ENCODE data around the gene BLNK. TPM values are rescaled to one million over a fixed set of nuclear protein-coding genes. Genes with fewer than 3 reads are reported as not detected.
"Not testable (repeated sequence)": the region's sequence is repeated elsewhere in the genome, so short reads cannot be mapped to it uniquely, and the experiment has no call there.

BLNK gene
- total RNA-seq: not detected

- Mint-ChIP-seq H3K27ac (no peak within 1 kb of the TSS), H3K4me3 (no peak within 1 kb of the TSS), H3K4me1 (ENCODE audit: low read depth) (no peaks in the 10 kb centered on the region), H3K27me3 (ENCODE audit: low read depth) (peaks cover 17% of the 10 kb centered on the region), H3K36me3 (ENCODE audit: low read depth) (no peaks in the 10 kb centered on the region), H3K9me3 (ENCODE audit: insufficient read depth) (no peaks in the 10 kb centered on the region)
- ATAC-seq (no peak), DNase-seq (no peak)
- CTCF ChIA-PET: no interaction called here
- POLR2A ChIA-PET: no interaction called here
Observed at GRCh38 chr10:96271016-96271815, at the start of gene BLNK. Gene BLNK, minus strand, starts transcription at chr10:96271569. Its CDS starts 171 bp downstream, at chr10:96271398.

GRCh38 chr10:96319754-96320474, 48.5 kb upstream of the BLNK start:
- Mint-ChIP-seq H3K27me3 (ENCODE audit: low read depth) (peaks cover 14% of the 10 kb centered on the region), H3K27ac (no peak overlapping the region)
- no peak for ATAC-seq

GRCh38 chr10:96317067-96317833, 45.9 kb upstream of the BLNK start:
- DNase-seq (no peak), ATAC-seq (no peak)
- POLR2A ChIA-PET: no interaction called here
- H3K36me3 Mint-ChIP-seq (ENCODE audit: low read depth): no peaks in the 10 kb centered on the region
- H3K9me3 Mint-ChIP-seq (ENCODE audit: insufficient read depth): no peaks in the 10 kb centered on the region
- H3K4me1 Mint-ChIP-seq (ENCODE audit: low read depth): no peaks in the 10 kb centered on the region
- H3K27ac Mint-ChIP-seq: no peak overlapping the region
- H3K4me3 Mint-ChIP-seq: no peak overlapping the region
- CTCF ChIA-PET: interaction anchor here (0.8 to 2.4 kb wide), 7 partner anchors 17 to 300 kb away, joined by 3 to 11 read pairs (median 4); no protein-coding TSS in a partner anchor
- H3K27me3 Mint-ChIP-seq (ENCODE audit: low read depth): peaks cover 11% of the 10 kb centered on the region

More at GRCh38 chr10:96319754-96320474, 48.5 kb upstream of the BLNK start:
- DNase-seq: no peak
- H3K9me3 Mint-ChIP-seq (ENCODE audit: insufficient read depth): no peaks in the 10 kb centered on the region
- H3K4me3 Mint-ChIP-seq: no peak overlapping the region
- no peaks in the 10 kb centered on the region for H3K4me1 Mint-ChIP-seq (ENCODE audit: low read depth)
- ChIA-PET CTCF (interaction anchor here (0.6 to 2.1 kb wide), 3 partner anchors 19 to 90 kb away, joined by 3 to 6 read pairs (median 3); no protein-coding TSS in a partner anchor), POLR2A (no interaction called here)
- H3K36me3 Mint-ChIP-seq (ENCODE audit: low read depth): no peaks in the 10 kb centered on the region

GRCh38 chr10:96313344-96313743, 42.0 kb upstream of the BLNK start:
- CTCF ChIA-PET: interaction anchor here (1.4 kb wide), 1 partner anchor 9 kb away, joined by 5 read pairs; no protein-coding TSS in a partner anchor
- DNase-seq (no peak), ATAC-seq (no peak)
- no peak overlapping the region for H3K4me3 Mint-ChIP-seq
- H3K9me3 Mint-ChIP-seq (ENCODE audit: insufficient read depth): no peaks in the 10 kb centered on the region
- H3K27ac Mint-ChIP-seq: no peak overlapping the region
- POLR2A ChIA-PET: no interaction called here
- no peaks in the 10 kb centered on the region for H3K36me3 Mint-ChIP-seq (ENCODE audit: low read depth)
- peaks cover 9% of the 10 kb centered on the region for H3K27me3 Mint-ChIP-seq (ENCODE audit: low read depth)
- H3K4me1 Mint-ChIP-seq (ENCODE audit: low read depth): no peaks in the 10 kb centered on the region

- Mint-ChIP-seq H3K27me3 (ENCODE audit: low read depth) (peaks cover 12% of the 10 kb centered on the region), H3K4me1 (ENCODE audit: low read depth) (peaks cover 2% of the 10 kb centered on the region)
Observed at GRCh38 chr10:96311180-96311715, 39.9 kb upstream of the BLNK start.

GRCh38 chr10:96310321-96310669, 38.9 kb upstream of the BLNK start:
- H3K36me3 Mint-ChIP-seq (ENCODE audit: low read depth): no peaks in the 10 kb centered on the region
- no peaks in the 10 kb centered on the region for H3K9me3 Mint-ChIP-seq (ENCODE audit: insufficient read depth)
- ATAC-seq (no peak), DNase-seq (no peak)
- H3K4me1 Mint-ChIP-seq (ENCODE audit: low read depth): peaks cover 2% of the 10 kb centered on the region
- CTCF ChIA-PET: interaction anchor here (1.3 to 4.0 kb wide), 3 partner anchors 23 to 80 kb away, joined by 3 to 17 read pairs (median 3); no protein-coding TSS in a partner anchor
- no peak overlapping the region for H3K4me3 Mint-ChIP-seq
- H3K27me3 Mint-ChIP-seq (ENCODE audit: low read depth): peaks cover 14% of the 10 kb centered on the region
- H3K27ac Mint-ChIP-seq: no peak overlapping the region
- POLR2A ChIA-PET: no interaction called here

More at GRCh38 chr10:96311180-96311715, 39.9 kb upstream of the BLNK start:
- Mint-ChIP-seq H3K9me3 (ENCODE audit: insufficient read depth) (no peaks in the 10 kb centered on the region), H3K36me3 (ENCODE audit: low read depth) (no peaks in the 10 kb centered on the region), H3K27ac (no peak overlapping the region), H3K4me3 (no peak overlapping the region)
- DNase-seq (no peak), ATAC-seq (no peak)
- ChIA-PET POLR2A (no interaction called here), CTCF (interaction anchor here (1.7 kb wide), 1 partner anchor 24 kb away, joined by 3 read pairs; no protein-coding TSS in a partner anchor)

GRCh38 chr10:96309628-96310320, 38.4 kb upstream of the BLNK start:
- H3K9me3 Mint-ChIP-seq (ENCODE audit: insufficient read depth): no peaks in the 10 kb centered on the region
- H3K27ac Mint-ChIP-seq: no peak overlapping the region
- no peak for DNase-seq
- H3K36me3 Mint-ChIP-seq (ENCODE audit: low read depth): no peaks in the 10 kb centered on the region
- ChIA-PET POLR2A (no interaction called here), CTCF (interaction anchor here (1.3 to 4.0 kb wide), 3 partner anchors 22 to 80 kb away, joined by 3 to 17 read pairs (median 3); no protein-coding TSS in a partner anchor)
- peaks cover 19% of the 10 kb centered on the region for H3K27me3 Mint-ChIP-seq (ENCODE audit: low read depth)
- no peak for ATAC-seq
- H3K4me1 Mint-ChIP-seq (ENCODE audit: low read depth): peaks cover 2% of the 10 kb centered on the region
- no peak overlapping the region for H3K4me3 Mint-ChIP-seq

- H3K4me1 Mint-ChIP-seq (ENCODE audit: low read depth); H3K27ac Mint-ChIP-seq; DNase-seq; H3K4me3 Mint-ChIP-seq; ATAC-seq; H3K36me3 Mint-ChIP-seq (ENCODE audit: low read depth); H3K9me3 Mint-ChIP-seq (ENCODE audit: insufficient read depth); POLR2A ChIA-PET: not testable (repeated sequence)
- CTCF ChIA-PET: interaction anchor here (1.1 to 4.0 kb wide), 3 partner anchors 16 to 292 kb away, joined by 3 to 17 read pairs (median 3); no protein-coding TSS in a partner anchor
- H3K27me3 Mint-ChIP-seq (ENCODE audit: low read depth): peaks cover 24% of the 10 kb centered on the region
Observed at GRCh38 chr10:96308854-96309253, 37.5 kb upstream of the BLNK start.

- peaks cover 4% of the 10 kb centered on the region for H3K4me1 Mint-ChIP-seq (ENCODE audit: low read depth)
- ChIA-PET CTCF (interaction anchor here (1.0 to 4.0 kb wide), 3 partner anchors 33 to 77 kb away, joined by 3 to 17 read pairs (median 8); no protein-coding TSS in a partner anchor), POLR2A (interaction anchor here (0.7 kb wide), 1 partner anchor 10 kb away, joined by 3 read pairs; no protein-coding TSS in a partner anchor)
Observed at GRCh38 chr10:96306516-96306915, 35.1 kb upstream of the BLNK start.

GRCh38 chr10:96305019-96305418, 33.6 kb upstream of the BLNK start:
- Mint-ChIP-seq H3K4me1 (ENCODE audit: low read depth) (peaks cover 5% of the 10 kb centered on the region), H3K27ac (no peak overlapping the region), H3K27me3 (ENCODE audit: low read depth) (peaks cover 21% of the 10 kb centered on the region), H3K4me3 (no peak overlapping the region), H3K36me3 (ENCODE audit: low read depth) (no peaks in the 10 kb centered on the region), H3K9me3 (ENCODE audit: insufficient read depth) (no peaks in the 10 kb centered on the region)
- DNase-seq: no peak
- POLR2A ChIA-PET: no interaction called here
- ATAC-seq: no peak
- CTCF ChIA-PET: interaction anchor here (1.3 to 2.5 kb wide), 2 partner anchors 70 to 76 kb away, joined by 3 to 8 read pairs; no protein-coding TSS in a partner anchor

More at GRCh38 chr10:96306516-96306915, 35.1 kb upstream of the BLNK start:
- ATAC-seq (no peak), DNase-seq (no peak)
- Mint-ChIP-seq H3K27ac (no peak overlapping the region), H3K27me3 (ENCODE audit: low read depth) (peaks cover 21% of the 10 kb centered on the region), H3K4me3 (no peak overlapping the region), H3K36me3 (ENCODE audit: low read depth) (no peaks in the 10 kb centered on the region), H3K9me3 (ENCODE audit: insufficient read depth) (no peaks in the 10 kb centered on the region)

Data from activated CD8-positive, alpha-beta T cell treated with anti-CD3 and anti-CD28 coated beads, Interleukin-2, amount 10 ng/mL, durations not matched to agents 7 days and 5 days (primary cell).